ENCODE results near the gene STX11. TPM values are rescaled to one million over a fixed set of nuclear protein-coding genes. Genes with fewer than 3 reads are reported as not detected.
A peak's percentile ranks its signal among the peaks of the same experiment; 100 is the strongest.

The STX11 gene
- total and polyA plus RNA-seq, 2 experiments from 2014 or later, result 0.98 to 1.6 TPM

DNA sequence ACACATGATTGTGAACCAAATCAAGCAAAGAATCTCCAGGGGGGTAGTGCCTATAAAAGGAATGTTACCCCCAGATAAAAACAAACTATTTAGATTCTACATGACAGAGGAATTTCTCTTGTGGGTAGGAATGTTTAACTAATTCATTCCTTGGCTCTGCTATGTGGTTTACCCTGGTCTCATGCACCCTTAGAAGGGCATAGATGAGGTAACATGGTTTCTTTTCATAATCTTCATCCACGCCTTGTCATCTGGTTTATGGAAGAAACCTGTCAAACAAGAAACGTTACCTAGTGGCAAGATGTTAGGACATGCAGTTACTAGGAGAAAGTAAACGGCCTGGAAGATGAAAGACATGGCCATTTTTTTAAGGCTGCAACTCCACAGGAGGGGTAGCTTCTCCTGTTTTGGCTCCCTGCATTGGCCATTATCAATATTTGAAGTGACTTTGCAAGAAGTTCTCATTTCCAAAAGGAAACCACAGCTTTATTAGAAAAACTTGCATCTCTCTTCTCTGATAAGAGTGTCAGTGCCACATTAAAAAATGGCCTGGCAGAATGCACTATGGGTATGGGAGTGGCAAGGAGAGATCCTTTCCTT, 45.5 kb downstream of the STX11 start:
- no peaks in the 10 kb centered on the region for H3K4me1 ChIP-seq (ENCODE audit: low read depth)
- no peaks in the 10 kb centered on the region for H3K27me3 ChIP-seq
- TF ChIP-seq, protein P1, sequence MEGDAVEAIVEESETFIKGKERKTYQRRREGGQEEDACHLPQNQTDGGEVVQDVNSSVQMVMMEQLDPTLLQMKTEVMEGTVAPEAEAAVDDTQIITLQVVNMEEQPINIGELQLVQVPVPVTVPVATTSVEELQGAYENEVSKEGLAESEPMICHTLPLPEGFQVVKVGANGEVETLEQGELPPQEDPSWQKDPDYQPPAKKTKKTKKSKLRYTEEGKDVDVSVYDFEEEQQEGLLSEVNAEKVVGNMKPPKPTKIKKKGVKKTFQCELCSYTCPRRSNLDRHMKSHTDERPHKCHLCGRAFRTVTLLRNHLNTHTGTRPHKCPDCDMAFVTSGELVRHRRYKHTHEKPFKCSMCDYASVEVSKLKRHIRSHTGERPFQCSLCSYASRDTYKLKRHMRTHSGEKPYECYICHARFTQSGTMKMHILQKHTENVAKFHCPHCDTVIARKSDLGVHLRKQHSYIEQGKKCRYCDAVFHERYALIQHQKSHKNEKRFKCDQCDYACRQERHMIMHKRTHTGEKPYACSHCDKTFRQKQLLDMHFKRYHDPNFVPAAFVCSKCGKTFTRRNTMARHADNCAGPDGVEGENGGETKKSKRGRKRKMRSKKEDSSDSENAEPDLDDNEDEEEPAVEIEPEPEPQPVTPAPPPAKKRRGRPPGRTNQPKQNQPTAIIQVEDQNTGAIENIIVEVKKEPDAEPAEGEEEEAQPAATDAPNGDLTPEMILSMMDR (IDR thresholded peaks at IDR 0.05; ENCODE audit: low read depth, low read length), result no peak
- H3K36me3 ChIP-seq, result no peaks in the 10 kb centered on the region
- H3K27ac ChIP-seq, result no peak overlapping the region
- DNase-seq (ENCODE audit: low read depth in 1 of 2, low spot score in 1 of 2), result peak in 1 of 2 donors; percentile 42
- no peak overlapping the region for H3K4me3 ChIP-seq
- no peaks in the 10 kb centered on the region for H3K9me3 ChIP-seq (ENCODE audit: low read depth)

DNA sequence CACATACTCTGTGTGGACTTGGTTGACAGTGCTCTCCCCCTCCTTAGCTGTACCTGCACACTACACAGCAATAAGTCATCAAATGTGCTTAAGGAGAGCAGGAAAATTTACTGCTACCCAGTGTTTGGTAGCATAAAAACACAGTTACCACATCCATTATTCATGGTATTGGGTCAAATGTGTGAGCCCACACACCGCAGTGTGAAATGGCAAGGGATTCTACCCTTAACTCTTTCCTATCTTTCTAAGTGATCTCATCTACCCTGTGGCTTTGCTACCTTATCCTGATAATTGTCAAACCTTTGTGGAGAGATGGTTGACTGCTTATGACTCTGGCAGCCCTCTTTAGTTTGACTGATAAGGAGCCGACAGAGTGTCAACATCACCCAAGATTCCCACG, 47.6 kb downstream of the STX11 start:
- TF ChIP-seq, protein P1 (IDR thresholded peaks at IDR 0.05; ENCODE audit: low read depth, low read length), result no peak
- Histone ChIP-seq H3K27me3 (no peaks in the 10 kb centered on the region), H3K36me3 (no peaks in the 10 kb centered on the region), H3K4me1 (ENCODE audit: low read depth) (no peaks in the 10 kb centered on the region), H3K27ac (no peak overlapping the region), H3K9me3 (ENCODE audit: low read depth) (no peaks in the 10 kb centered on the region), H3K4me3 (no peak overlapping the region)
- DNase-seq (ENCODE audit: low read depth in 1 of 2, low spot score in 1 of 2), result no peak

DNA sequence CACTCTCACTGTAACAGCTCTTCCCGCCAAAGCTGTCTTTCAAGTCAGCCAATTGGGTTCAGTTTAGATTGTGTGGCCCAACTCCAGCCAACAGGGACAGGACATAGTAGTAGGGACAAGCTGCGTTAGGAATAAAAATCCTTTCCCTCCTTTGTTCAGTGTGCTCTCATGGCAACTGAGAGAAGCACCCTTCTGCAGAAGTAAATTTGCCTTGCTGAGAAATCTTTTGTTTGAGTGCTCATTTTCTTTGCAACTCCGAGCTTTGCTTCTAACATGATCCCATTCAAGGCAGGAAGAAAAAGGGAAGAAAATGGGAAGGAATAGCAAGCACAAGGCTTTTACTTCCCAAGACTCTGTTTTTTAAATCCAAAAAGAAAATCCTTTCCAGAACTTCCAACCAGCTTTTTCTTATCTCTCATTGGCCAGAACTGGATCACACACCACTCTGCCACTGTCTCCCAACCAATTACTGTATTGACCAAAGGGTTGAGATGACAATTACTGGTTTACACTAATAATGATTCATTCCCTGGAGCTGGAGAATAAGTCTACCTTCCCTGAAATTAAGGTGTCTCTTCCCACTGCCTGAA, 52.7 kb downstream of the STX11 start:
- TF ChIP-seq, protein P1 (IDR thresholded peaks at IDR 0.05; ENCODE audit: low read depth, low read length), result no peak
- Histone ChIP-seq H3K27me3 (no peaks in the 10 kb centered on the region), H3K4me3 (no peak overlapping the region), H3K36me3 (no peaks in the 10 kb centered on the region), H3K9me3 (ENCODE audit: low read depth) (no peaks in the 10 kb centered on the region), H3K27ac (no peak overlapping the region), H3K4me1 (ENCODE audit: low read depth) (no peaks in the 10 kb centered on the region)
- DNase-seq (ENCODE audit: low read depth in 1 of 2, low spot score in 1 of 2), result no peak

DNA sequence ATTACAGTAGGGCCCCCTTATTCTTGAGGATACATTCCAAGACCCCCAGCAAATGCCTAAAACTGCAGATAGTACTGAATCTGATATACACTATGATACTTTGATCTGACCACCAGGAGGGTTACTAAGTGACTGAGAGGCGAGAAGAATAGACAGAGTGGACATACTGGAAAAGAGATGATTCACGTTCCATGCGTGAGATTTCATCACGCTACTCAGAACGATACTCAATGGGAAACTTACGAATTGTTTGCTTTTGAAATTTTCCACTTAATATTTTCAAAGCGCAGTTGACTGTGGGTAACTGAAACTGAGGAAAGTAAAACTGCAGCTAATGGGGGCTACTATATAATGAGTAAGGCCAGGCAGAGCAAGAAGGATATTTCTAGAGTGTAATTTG, 60.8 kb downstream of the STX11 start:
- H3K36me3 ChIP-seq, result no peaks in the 10 kb centered on the region

DNA sequence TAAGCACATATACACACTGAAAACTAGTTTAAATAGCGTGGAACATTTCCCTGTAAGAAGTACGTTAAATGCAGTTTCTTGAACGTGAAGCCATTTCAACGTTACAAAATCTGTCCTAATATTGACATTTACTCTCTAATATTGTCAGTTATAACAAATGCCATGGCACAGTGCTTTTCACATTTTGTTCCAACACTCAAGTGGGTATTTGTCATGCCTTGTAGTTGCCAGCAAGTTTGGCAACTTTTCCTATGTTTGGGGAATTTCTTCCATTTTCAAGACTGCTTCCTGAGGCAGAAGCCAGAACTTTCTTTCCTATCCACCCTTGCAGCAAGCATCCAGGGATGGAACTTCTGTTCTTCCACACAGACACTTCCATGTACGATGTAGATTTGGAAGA, 63.0 kb downstream of the STX11 start:
- no peaks in the 10 kb centered on the region for H3K27me3 ChIP-seq
- H3K4me3 ChIP-seq, result no peak overlapping the region
- no peaks in the 10 kb centered on the region for H3K9me3 ChIP-seq (ENCODE audit: low read depth)
- TF ChIP-seq, protein P1 (IDR thresholded peaks at IDR 0.05; ENCODE audit: low read depth, low read length), result no peak
- H3K27ac ChIP-seq, result no peak overlapping the region
- no peak for DNase-seq (ENCODE audit: low read depth in 1 of 2, low spot score in 1 of 2)
- H3K36me3 ChIP-seq, result no peaks in the 10 kb centered on the region
- peaks cover 14% of the 10 kb centered on the region for H3K4me1 ChIP-seq (ENCODE audit: low read depth)

More for the DNA sequence above, 60.8 kb downstream of the STX11 start:
- H3K4me1 ChIP-seq (ENCODE audit: low read depth), result peaks cover 8% of the 10 kb centered on the region
- DNase-seq (ENCODE audit: low read depth in 1 of 2, low spot score in 1 of 2), result no peak
- H3K9me3 ChIP-seq (ENCODE audit: low read depth), result no peaks in the 10 kb centered on the region
- no peak overlapping the region for H3K27ac ChIP-seq
- H3K4me3 ChIP-seq, result no peak overlapping the region
- TF ChIP-seq, protein P1 (IDR thresholded peaks at IDR 0.05; ENCODE audit: low read depth, low read length), result no peak
- no peaks in the 10 kb centered on the region for H3K27me3 ChIP-seq

Data from cardiac muscle cell (in vitro differentiated cells and primary cell).